Measurements from ENCODE around the gene UBASH3B. TPM values are rescaled to one million over a fixed set of nuclear protein-coding genes. Genes with fewer than 3 reads are reported as not detected.

The UBASH3B gene
- total RNA-seq, 1 experiment from 2014 or later, result 8.0 TPM

GRCh38 chr11:122724520-122724919, 69.0 kb downstream of the UBASH3B start:
- no peaks in the 10 kb centered on the region for H3K79me2 ChIP-seq (ENCODE audit: insufficient read depth, low read length)
- H3K4ac ChIP-seq (ENCODE audit: low read depth, low read length), result no peak overlapping the region
- H3T11ph ChIP-seq (ENCODE audit: low read length), result no peak overlapping the region
- no peak overlapping the region for H4K91ac ChIP-seq (ENCODE audit: insufficient read length, low read depth, low read length)
- no peak overlapping the region for H2BK20ac ChIP-seq (ENCODE audit: low read depth, low read length, poor library complexity, severe bottlenecking)
- Mint-ChIP-seq H3K36me3 (ENCODE audit: insufficient read depth in 1 of 3, low read depth in 3 of 3) (no peaks in the 10 kb centered on the region), H3K27ac (no peak overlapping the region), H3K4me1 (peaks cover 23 to 26% of the 10 kb centered on the region in 2 experiments), H3K27me3 (ENCODE audit: low read depth) (peaks cover 4% of the 10 kb centered on the region), H3K4me3 (no peak overlapping the region; a peak in 1 of 5 replicates), H3K9me3 (no peaks in the 10 kb centered on the region)
- H2BK12ac ChIP-seq (ENCODE audit: insufficient read length, low read depth, low read length), result no peak overlapping the region
- no peak for TF ChIP-seq CTCF (conservative IDR thresholded peaks at IDR 0.05)
- no peak overlapping the region for H3K4me2 ChIP-seq (ENCODE audit: insufficient read depth, insufficient read length, low read length)
- no peak overlapping the region for H3K56ac ChIP-seq (ENCODE audit: insufficient read length, low read depth, low read length)
- H3K23me2 ChIP-seq (ENCODE audit: insufficient read length, low read depth, low read length, poor library complexity, severe bottlenecking), result no peaks in the 10 kb centered on the region
- H3K79me1 ChIP-seq (ENCODE audit: insufficient read depth, low read depth, low read length, poor library complexity, severe bottlenecking), result no peaks in the 10 kb centered on the region
- H4K8ac ChIP-seq (replicated peaks; ENCODE audit: insufficient read length, low read depth, low read length), result no peak overlapping the region
- H3K23ac ChIP-seq (ENCODE audit: insufficient read length, low read depth, low read length), result no peak overlapping the region
- no peak overlapping the region for H2BK5ac ChIP-seq (ENCODE audit: insufficient read length, low read length)
- H3K9ac ChIP-seq (ENCODE audit: extremely low read depth, insufficient read length, low read length), result no peak overlapping the region
- no peak overlapping the region for H2AFZ ChIP-seq (ENCODE audit: low read length)
- no peak overlapping the region for H4K5ac ChIP-seq (ENCODE audit: insufficient read length, low read depth, low read length)
- no peak overlapping the region for H3K18ac ChIP-seq (ENCODE audit: insufficient read length, low read depth, low read length)
- no peak overlapping the region for H2AK5ac ChIP-seq (ENCODE audit: insufficient read length, low read length)
- no peak overlapping the region for H3K27ac ChIP-seq (ENCODE audit: insufficient read length, low read depth, low read length)
- no peak overlapping the region for H2BK120ac ChIP-seq (ENCODE audit: low read depth, low read length, poor library complexity, severe bottlenecking)
- H3K27me3 ChIP-seq (ENCODE audit: insufficient read depth, low read length), result no peaks in the 10 kb centered on the region
- DNase-seq, result no peak
- peaks cover 9% of the 10 kb centered on the region for H3K4me1 ChIP-seq (ENCODE audit: insufficient read depth, low read length)
- H4K20me1 ChIP-seq (ENCODE audit: control insufficient read depth, insufficient read depth, insufficient read length), result no peaks in the 10 kb centered on the region
- no peaks in the 10 kb centered on the region for H3K9me3 ChIP-seq (ENCODE audit: control insufficient read depth, low read depth, low read length)
- no peak overlapping the region for H3K14ac ChIP-seq (ENCODE audit: insufficient read depth, low read length)
- WGBS (ENCODE audit: extremely low coverage, insufficient read length, low lambda C conversion rate), result no CpG with 5 or more reads among the region's 6 CpGs
- no peak overlapping the region for H2BK15ac ChIP-seq (ENCODE audit: low read depth, low read length)
